ENCODE data around the gene GPR137. TPM values are rescaled to one million over a fixed set of nuclear protein-coding genes. Genes with fewer than 3 reads are reported as not detected.

The GPR137 gene
- total RNA-seq, 2 experiments from 2014 or later = 25.3 to 26.8 TPM

DNA sequence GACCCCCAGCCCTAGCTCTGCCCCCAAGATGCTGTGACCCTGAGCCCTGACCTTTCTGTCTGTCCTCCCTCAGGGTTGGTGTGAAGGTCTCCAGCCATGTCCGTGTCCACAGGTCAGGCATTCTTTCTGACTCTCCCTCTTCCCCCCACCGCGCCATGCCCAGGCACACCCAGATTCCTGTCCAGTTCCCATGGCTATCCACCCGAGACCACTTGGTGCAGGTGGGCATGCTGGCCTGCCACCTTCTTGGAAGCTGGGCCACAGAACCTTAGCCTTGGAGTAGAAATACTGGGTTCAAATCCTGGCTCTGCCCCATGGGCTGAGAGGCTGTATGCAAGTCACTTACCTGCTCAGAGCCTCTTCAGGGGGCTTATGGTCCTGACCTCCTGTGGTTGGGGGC lies 36.6 kb upstream of the GPR137 start:
- Mint-ChIP-seq H3K36me3 (ENCODE audit: low read depth) (peaks cover 3% of the 10 kb centered on the region), H3K27me3 (ENCODE audit: low read depth) (no peaks in the 10 kb centered on the region), H3K27ac (no peak overlapping the region), H3K9me3 (ENCODE audit: insufficient read depth) (no peaks in the 10 kb centered on the region), H3K4me3 (no peak overlapping the region), H3K4me1 (ENCODE audit: low read depth) (peaks cover 51% of the 10 kb centered on the region)
- no peak for DNase-seq
- ChIA-PET POLR2A (interaction anchor here (0.9 kb wide), 1 partner anchor 15 kb away, joined by 3 read pairs; no protein-coding TSS in a partner anchor), CTCF (interaction anchor here (2.0 to 4.4 kb wide), 6 partner anchors 19 to 55 kb away, joined by 10 to 63 read pairs (median 23); partner anchors contain the start of genes CATSPERZ, DNAJC4 and ESRRA)
- ATAC-seq = no peak

- H3K27me3 Mint-ChIP-seq (ENCODE audit: low read depth) = no peaks in the 10 kb centered on the region
- H3K36me3 Mint-ChIP-seq (ENCODE audit: low read depth) = no peaks in the 10 kb centered on the region
- H3K27ac Mint-ChIP-seq = no peak overlapping the region
- POLR2A ChIA-PET = interaction anchor here (0.6 to 1.5 kb wide), 4 partner anchors 9 to 35 kb away, joined by 3 to 7 read pairs (median 4); partner anchors contain the start of genes BAD and FKBP2
- H3K9me3 Mint-ChIP-seq (ENCODE audit: insufficient read depth) = no peaks in the 10 kb centered on the region
- DNase-seq (no peak), ATAC-seq (no peak)
- H3K4me1 Mint-ChIP-seq (ENCODE audit: low read depth) = peaks cover 47% of the 10 kb centered on the region
- CTCF ChIA-PET = interaction anchor here (0.7 to 3.7 kb wide), 11 partner anchors 7 to 91 kb away, joined by 3 to 63 read pairs (median 5); partner anchors contain the start of genes CATSPERZ, DNAJC4 and STIP1
- no peak overlapping the region for H3K4me3 Mint-ChIP-seq
Measured at GRCh38 chr11:64249563-64250414, 35.9 kb upstream of the GPR137 start.

GRCh38 chr11:64250415-64251015 lies 35.1 kb upstream of the GPR137 start:
- peak overlapping the region; percentile 80 for H3K4me3 Mint-ChIP-seq
- CTCF ChIA-PET = interaction anchor here (0.7 to 3.7 kb wide), 11 partner anchors 8 to 81 kb away, joined by 3 to 63 read pairs (median 5); partner anchors contain the start of genes CATSPERZ, DNAJC4 and STIP1
- H3K27ac Mint-ChIP-seq = no peak overlapping the region
- no peak for DNase-seq
- no peaks in the 10 kb centered on the region for H3K27me3 Mint-ChIP-seq (ENCODE audit: low read depth)
- H3K9me3 Mint-ChIP-seq (ENCODE audit: insufficient read depth) = no peaks in the 10 kb centered on the region
- ATAC-seq = no peak
- no peaks in the 10 kb centered on the region for H3K36me3 Mint-ChIP-seq (ENCODE audit: low read depth)
- peaks cover 44% of the 10 kb centered on the region for H3K4me1 Mint-ChIP-seq (ENCODE audit: low read depth)
- POLR2A ChIA-PET = interaction anchor here (0.6 to 2.4 kb wide), 6 partner anchors 9 to 43 kb away, joined by 3 to 18 read pairs (median 6); partner anchors contain the start of genes BAD, FERMT3 and FKBP2

DNA sequence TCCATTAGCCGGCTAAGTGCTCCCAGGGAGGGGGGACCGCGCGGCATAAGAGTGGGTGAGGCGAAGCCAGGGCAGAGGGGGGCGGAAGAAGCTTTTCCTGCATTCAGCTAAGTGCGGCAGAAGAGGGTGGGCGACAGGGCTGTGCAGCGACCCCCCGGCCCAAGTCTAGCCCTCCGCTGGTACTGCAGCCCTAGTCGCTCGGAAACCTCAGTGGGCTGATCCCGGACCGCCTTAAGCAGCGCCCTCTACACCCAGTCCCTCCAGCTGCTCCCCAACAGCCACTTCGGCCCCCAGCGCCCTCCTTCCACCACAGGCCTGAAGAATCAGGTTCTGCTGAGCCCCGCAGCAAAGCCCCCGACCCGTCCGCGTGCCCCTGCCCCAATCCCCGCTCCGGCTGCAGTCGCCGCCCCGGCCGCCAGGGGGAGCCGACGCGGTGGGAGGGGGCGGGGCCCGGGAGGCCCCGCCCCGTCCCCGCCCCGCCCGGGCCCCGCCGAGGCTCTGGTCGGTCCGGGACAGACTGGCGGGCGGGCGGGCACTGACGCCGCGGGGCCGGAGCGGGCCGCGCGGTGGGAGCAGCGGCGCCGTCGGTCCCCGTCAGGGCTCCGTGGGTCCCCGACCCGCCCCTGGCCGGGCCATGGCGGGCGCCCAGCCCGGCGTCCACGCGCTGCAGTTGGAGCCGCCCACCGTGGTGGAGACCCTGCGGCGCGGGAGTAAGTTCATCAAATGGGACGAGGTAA lies 34.5 kb upstream of the GPR137 start, which contains the start of gene PLCB3:
Gene PLCB3 (plus strand): TSS at position 515 of the 737 bp plus-strand sequence. CDS start 120 bp downstream, at position 635.
- peaks cover under 1% of the 10 kb centered on the region for H3K36me3 Mint-ChIP-seq (ENCODE audit: low read depth)
- POLR2A ChIA-PET = interaction anchor here (0.6 to 2.4 kb wide), 6 partner anchors 10 to 66 kb away, joined by 3 to 18 read pairs (median 6); partner anchors contain the start of genes BAD, FERMT3 and STIP1
- no peaks in the 10 kb centered on the region for H3K27me3 Mint-ChIP-seq (ENCODE audit: low read depth)
- ATAC-seq (peak; percentile 71), DNase-seq (peak; percentile 67)
- CTCF ChIA-PET = interaction anchor here (0.6 to 3.7 kb wide), 15 partner anchors 9 to 80 kb away, joined by 3 to 63 read pairs (median 5); partner anchors contain the start of genes CATSPERZ, DNAJC4, FKBP2 and STIP1
- peak within 1 kb of the TSS; percentile 89 for H3K4me3 Mint-ChIP-seq
- peaks cover 44% of the 10 kb centered on the region for H3K4me1 Mint-ChIP-seq (ENCODE audit: low read depth)
- no peaks in the 10 kb centered on the region for H3K9me3 Mint-ChIP-seq (ENCODE audit: insufficient read depth)
- H3K27ac Mint-ChIP-seq = peak within 1 kb of the TSS; percentile 73

DNA sequence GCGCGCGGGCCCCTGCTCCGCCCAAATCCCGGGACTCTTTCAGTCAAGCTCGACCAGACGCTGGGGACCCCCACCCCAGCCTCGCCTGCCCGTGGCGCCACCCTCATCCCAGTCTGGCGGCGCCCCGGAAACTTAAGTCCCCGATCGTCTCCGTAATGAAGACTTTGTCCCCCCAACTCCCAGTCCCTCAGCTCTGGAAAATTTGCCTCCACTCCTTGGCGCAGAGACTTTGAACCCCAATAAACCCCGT lies 34.0 kb upstream of the GPR137 start:
- Mint-ChIP-seq H3K27me3 (ENCODE audit: low read depth) (no peaks in the 10 kb centered on the region), H3K27ac (peak overlapping the region; percentile 48), H3K36me3 (ENCODE audit: low read depth) (peaks cover 4% of the 10 kb centered on the region), H3K4me3 (peak overlapping the region; percentile 89), H3K9me3 (ENCODE audit: insufficient read depth) (no peaks in the 10 kb centered on the region), H3K4me1 (ENCODE audit: low read depth) (peaks cover 44% of the 10 kb centered on the region)
- POLR2A ChIA-PET = interaction anchor here (0.5 to 2.4 kb wide), 6 partner anchors 10 to 66 kb away, joined by 3 to 18 read pairs (median 4); partner anchors contain the start of genes FERMT3 and STIP1
- CTCF ChIA-PET = interaction anchor here (0.6 to 3.7 kb wide), 8 partner anchors 10 to 66 kb away, joined by 3 to 63 read pairs (median 8); partner anchors contain the start of genes CATSPERZ and FKBP2
- ATAC-seq (no peak), DNase-seq (no peak)

DNA sequence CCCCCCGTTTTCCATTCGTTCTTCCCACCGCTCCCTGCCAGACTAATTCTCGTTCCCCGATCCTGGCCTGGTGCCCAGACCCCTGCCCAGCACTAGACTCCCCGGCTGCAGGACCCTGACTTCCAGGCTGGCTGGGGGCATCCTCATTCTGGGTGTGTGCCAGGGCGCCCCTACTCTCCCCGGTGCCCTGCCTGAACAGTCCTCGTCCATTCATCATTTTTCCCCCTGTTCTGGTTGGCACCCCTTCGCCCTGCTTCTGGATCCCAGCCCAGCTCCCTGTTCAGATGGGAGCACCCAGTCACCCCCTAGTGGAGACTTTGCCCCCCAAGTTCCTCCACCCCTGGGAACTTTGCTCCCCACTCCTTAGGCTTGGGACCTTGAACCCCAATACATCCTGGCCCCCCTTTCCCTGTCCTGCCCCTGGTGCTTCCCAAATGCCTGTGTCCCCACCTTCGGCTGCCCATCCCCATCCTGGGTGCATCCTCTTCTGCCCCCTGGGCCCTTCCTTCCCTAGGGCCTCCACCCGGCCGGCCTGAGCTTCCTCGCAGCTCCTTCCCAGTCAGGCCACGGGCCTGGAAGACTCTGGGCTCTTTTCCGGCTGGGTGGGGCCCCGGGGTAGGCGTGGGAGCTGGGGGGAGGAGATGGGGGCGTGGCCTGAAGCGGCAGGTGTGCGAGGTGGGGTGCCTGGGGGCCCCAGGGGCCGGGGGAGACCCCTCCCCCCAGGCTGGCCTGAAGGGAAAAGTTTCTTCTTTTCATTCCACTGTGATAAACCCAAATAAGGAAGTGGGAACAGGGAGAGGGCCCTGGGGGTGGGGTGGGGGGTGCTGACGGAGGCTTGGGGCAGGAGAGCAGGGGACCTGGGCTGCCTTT lies 33.4 kb upstream of the GPR137 start:
- Mint-ChIP-seq H3K27me3 (ENCODE audit: low read depth) (no peaks in the 10 kb centered on the region), H3K36me3 (ENCODE audit: low read depth) (peaks cover 4% of the 10 kb centered on the region), H3K27ac (peak overlapping the region; percentile 48), H3K4me1 (ENCODE audit: low read depth) (peaks cover 41% of the 10 kb centered on the region), H3K9me3 (ENCODE audit: insufficient read depth) (no peaks in the 10 kb centered on the region), H3K4me3 (peak overlapping the region; percentile 89)
- peak; percentile 15 for ATAC-seq
- ChIA-PET POLR2A (interaction anchor here (0.5 to 2.4 kb wide), 6 partner anchors 9 to 67 kb away, joined by 3 to 18 read pairs (median 4); partner anchors contain the start of genes FERMT3 and STIP1), CTCF (interaction anchor here (0.6 to 3.7 kb wide), 8 partner anchors 10 to 67 kb away, joined by 3 to 63 read pairs (median 8); partner anchors contain the start of genes CATSPERZ and FKBP2)
- DNase-seq = peak; percentile 42

- Mint-ChIP-seq H3K27ac (no peak overlapping the region), H3K27me3 (ENCODE audit: low read depth) (no peaks in the 10 kb centered on the region), H3K4me3 (peak overlapping the region; percentile 18), H3K4me1 (ENCODE audit: low read depth) (peaks cover 36% of the 10 kb centered on the region), H3K9me3 (ENCODE audit: insufficient read depth) (no peaks in the 10 kb centered on the region), H3K36me3 (ENCODE audit: low read depth) (peaks cover 7% of the 10 kb centered on the region)
- POLR2A ChIA-PET = interaction anchor here (2.4 kb wide), 1 partner anchor 46 kb away, joined by 9 read pairs; the partner anchor contains the start of gene FERMT3
- CTCF ChIA-PET = interaction anchor here (3.7 kb wide), 2 partner anchors 15 to 48 kb away, joined by 23 to 63 read pairs; partner anchors contain the start of gene CATSPERZ
- DNase-seq = no peak
- no peak for ATAC-seq
Measured at GRCh38 chr11:64253043-64253442, 32.6 kb upstream of the GPR137 start.

DNA sequence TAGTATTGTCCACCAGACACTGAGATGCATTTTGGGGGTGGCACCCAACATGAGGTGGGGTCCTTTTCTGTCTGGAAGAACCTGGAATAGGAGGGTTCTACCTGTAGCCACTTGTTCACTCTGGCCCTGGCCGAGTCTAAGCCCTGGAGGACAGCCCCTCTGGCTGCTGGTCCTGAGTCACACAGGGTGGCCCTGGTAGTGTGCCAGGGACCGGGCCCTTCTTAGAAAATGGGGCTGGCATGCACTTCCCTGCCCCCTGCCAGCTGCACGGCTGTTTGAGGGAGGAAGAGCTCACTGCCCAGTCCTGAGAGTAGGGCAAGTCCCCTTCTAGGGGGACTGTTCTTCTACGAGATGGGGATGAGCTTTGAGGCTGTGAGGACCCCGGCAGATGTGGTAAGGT lies 32.2 kb upstream of the GPR137 start:
- Mint-ChIP-seq H3K4me1 (ENCODE audit: low read depth) (peaks cover 33% of the 10 kb centered on the region), H3K4me3 (peak overlapping the region; percentile 18), H3K36me3 (ENCODE audit: low read depth) (peaks cover 7% of the 10 kb centered on the region), H3K27me3 (ENCODE audit: low read depth) (no peaks in the 10 kb centered on the region), H3K27ac (no peak overlapping the region), H3K9me3 (ENCODE audit: insufficient read depth) (no peaks in the 10 kb centered on the region)
- no peak for DNase-seq
- ATAC-seq = no peak
- CTCF ChIA-PET = interaction anchor here (1.5 to 1.9 kb wide), 2 partner anchors 9 to 29 kb away, joined by 3 to 4 read pairs; no protein-coding TSS in a partner anchor
- POLR2A ChIA-PET = interaction anchor here (0.7 kb wide), 1 partner anchor 15 kb away, joined by 3 read pairs; no protein-coding TSS in a partner anchor

- Mint-ChIP-seq H3K36me3 (ENCODE audit: low read depth) (peaks cover 8% of the 10 kb centered on the region), H3K4me3 (no peak overlapping the region)
Measured at GRCh38 chr11:64254326-64254725, 31.3 kb upstream of the GPR137 start.

More at GRCh38 chr11:64254326-64254725, 31.3 kb upstream of the GPR137 start:
- ChIA-PET CTCF (interaction anchor here (1.5 to 1.9 kb wide), 2 partner anchors 10 to 28 kb away, joined by 3 to 4 read pairs; no protein-coding TSS in a partner anchor), POLR2A (interaction anchor here (0.7 to 1.2 kb wide), 2 partner anchors 15 kb away, joined by 3 to 5 read pairs; no protein-coding TSS in a partner anchor)
- Mint-ChIP-seq H3K27me3 (ENCODE audit: low read depth) (no peaks in the 10 kb centered on the region), H3K9me3 (ENCODE audit: insufficient read depth) (no peaks in the 10 kb centered on the region), H3K4me1 (ENCODE audit: low read depth) (peaks cover 36% of the 10 kb centered on the region), H3K27ac (no peak overlapping the region)
- ATAC-seq = no peak
- DNase-seq = no peak

Measured in activated CD8-positive, alpha-beta T cell treated with anti-CD3 and anti-CD28 coated beads, Interleukin-2, amount 10 ng/mL, durations not matched to agents 7 days and 5 days (primary cell).